Skeletal muscle tissue (tissue), 4 donors: ENCODE measurements around the gene RPS16. TPM values are rescaled to one million over a fixed set of nuclear protein-coding genes. Genes with fewer than 3 reads are reported as not detected.

Experiments
- H3K27ac ChIP-seq: one replicate; pipeline ENCODE4 v1.7.0; 2013; ENCODE audit warnings: mild to moderate bottlenecking, low read depth, low read length, inconsistent platforms
- H3K27me3 ChIP-seq, 3 donors: one replicate each; pipeline ENCODE4 v1.7.0; 2013; ENCODE audit warnings: low read length in 3 of 3; ENCODE audit not compliant: control insufficient read depth in 3 of 3, insufficient read depth in 3 of 3
- H3K36me3 ChIP-seq, 3 donors: one replicate each; pipeline ENCODE4 v1.7.0; 2013; ENCODE audit warnings: low read length in 3 of 3; ENCODE audit not compliant: control insufficient read depth in 3 of 3, insufficient read depth in 3 of 3
- H3K4me1 ChIP-seq, 3 donors: one replicate each; pipeline ENCODE4 v1.7.0; 2013; ENCODE audit warnings: low read length in 3 of 3, mild to moderate bottlenecking in 3 of 3; ENCODE audit not compliant: control insufficient read depth in 3 of 3, insufficient read depth in 3 of 3
- H3K4me3 ChIP-seq, 3 donors: one replicate each; pipeline ENCODE4 v1.7.0; 2013; ENCODE audit warnings: low read length in 3 of 3
- H3K9ac ChIP-seq, 3 donors: one replicate each; pipeline ENCODE4 v1.7.0; 2013; ENCODE audit warnings: low read length in 3 of 3, mild to moderate bottlenecking in 3 of 3, moderate library complexity in 2 of 3, low read depth in 1 of 3
- H3K9me3 ChIP-seq, 3 donors: one replicate each; pipeline ENCODE4 v1.7.0; 2013; ENCODE audit warnings: low read length in 3 of 3; ENCODE audit not compliant: control insufficient read depth in 3 of 3
- total RNA-seq: library from RNA; depleted of rRNA; stranded (reverse); fragments of >200 nt; gene quantifications from one replicate; pipeline ENCODE4 v1.2.3, GENCODE V29; 2014
- donor health status: Osteomylitis.

The RPS16 gene
- total RNA-seq, 1 donor from 2014 or later, result 128 TPM

DNA sequence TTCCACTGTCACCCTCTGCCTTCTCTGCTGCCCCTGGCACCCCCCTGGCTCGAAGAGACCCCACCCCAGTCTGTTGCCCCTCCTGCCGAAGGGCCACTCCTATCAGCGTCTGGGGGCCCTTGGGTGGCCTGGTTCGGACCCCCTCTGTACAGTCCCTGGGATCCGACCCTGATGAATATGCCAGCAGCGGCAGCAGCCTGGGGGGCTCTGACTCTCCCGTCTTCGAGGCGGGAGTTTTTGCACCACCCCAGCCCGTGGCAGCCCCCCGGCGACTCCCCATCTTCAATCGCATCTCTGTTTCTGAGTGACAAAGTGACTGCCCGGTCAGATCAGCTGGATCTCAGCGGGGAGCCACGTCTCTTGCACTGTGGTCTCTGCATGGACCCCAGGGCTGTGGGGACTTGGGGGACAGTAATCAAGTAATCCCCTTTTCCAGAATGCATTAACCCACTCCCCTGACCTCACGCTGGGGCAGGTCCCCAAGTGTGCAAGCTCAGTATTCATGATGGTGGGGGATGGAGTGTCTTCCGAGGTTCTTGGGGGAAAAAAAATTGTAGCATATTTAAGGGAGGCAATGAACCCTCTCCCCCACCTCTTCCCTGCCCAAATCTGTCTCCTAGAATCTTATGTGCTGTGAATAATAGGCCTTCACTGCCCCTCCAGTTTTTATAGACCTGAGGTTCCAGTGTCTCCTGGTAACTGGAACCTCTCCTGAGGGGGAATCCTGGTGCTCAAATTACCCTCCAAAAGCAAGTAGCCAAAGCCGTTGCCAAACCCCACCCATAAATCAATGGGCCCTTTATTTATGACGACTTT, 27.1 kb downstream of the RPS16 start:
- H3K36me3 ChIP-seq, result peaks cover 11 to 13% (median 13%) of the 10 kb centered on the region in 3 donors
- H3K4me1 ChIP-seq, result peaks cover 38 to 50% (median 47%) of the 10 kb centered on the region in 3 donors
- peak overlapping the region; percentile 100 for H3K27ac ChIP-seq
- no peaks in the 10 kb centered on the region for H3K27me3 ChIP-seq
- H3K4me3 ChIP-seq, result peak overlapping the region; percentile 92 to 94 (median 94)
- H3K9ac ChIP-seq, result peak overlapping the region; percentile 84 to 99 (median 93)
- no peaks in the 10 kb centered on the region for H3K9me3 ChIP-seq

DNA sequence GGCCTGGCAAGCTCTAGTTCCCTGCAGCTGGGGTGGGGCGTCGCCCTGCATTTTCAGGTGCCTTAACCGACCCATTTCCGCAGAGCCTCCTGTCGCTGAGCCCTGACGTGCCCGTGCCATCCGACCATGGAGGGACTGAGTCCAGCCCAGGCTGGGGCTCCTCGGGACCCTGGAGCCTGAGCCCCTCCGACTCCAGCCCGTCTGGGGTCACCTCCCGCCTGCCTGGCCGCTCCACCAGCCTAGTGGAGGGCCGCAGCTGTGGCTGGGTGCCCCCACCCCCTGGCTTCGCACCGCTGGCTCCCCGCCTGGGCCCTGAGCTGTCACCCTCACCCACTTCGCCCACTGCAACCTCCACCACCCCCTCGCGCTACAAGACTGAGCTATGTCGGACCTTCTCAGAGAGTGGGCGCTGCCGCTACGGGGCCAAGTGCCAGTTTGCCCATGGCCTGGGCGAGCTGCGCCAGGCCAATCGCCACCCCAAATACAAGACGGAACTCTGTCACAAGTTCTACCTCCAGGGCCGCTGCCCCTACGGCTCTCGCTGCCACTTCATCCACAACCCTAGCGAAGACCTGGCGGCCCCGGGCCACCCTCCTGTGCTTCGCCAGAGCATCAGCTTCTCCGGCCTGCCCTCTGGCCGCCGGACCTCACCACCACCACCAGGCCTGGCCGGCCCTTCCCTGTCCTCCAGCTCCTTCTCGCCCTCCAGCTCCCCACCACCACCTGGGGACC, 27.9 kb downstream of the RPS16 start:
- H3K4me1 ChIP-seq, result peaks cover 38 to 50% (median 47%) of the 10 kb centered on the region in 3 donors
- peak overlapping the region; percentile 92 to 94 (median 94) for H3K4me3 ChIP-seq

DNA sequence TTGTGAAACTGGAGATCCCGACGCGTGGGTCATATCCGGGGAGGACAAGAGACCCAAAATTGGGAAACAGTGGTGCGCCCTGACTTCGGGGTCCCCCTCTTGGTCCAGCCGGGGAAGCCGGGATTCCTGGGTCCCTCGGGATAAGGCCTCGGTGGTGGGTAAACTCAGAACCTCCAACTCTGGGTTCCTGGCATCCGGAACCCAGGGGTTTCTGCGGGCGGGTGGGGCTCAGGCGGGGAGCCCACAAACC, 28.4 kb downstream of the RPS16 start:
- H3K27ac ChIP-seq, result peak overlapping the region; percentile 100
- peak overlapping the region; percentile 84 to 99 (median 93) for H3K9ac ChIP-seq
- no peaks in the 10 kb centered on the region for H3K9me3 ChIP-seq
- H3K36me3 ChIP-seq, result peaks cover 11 to 13% (median 13%) of the 10 kb centered on the region in 3 donors
- no peaks in the 10 kb centered on the region for H3K27me3 ChIP-seq
- peak overlapping the region; percentile 92 to 94 (median 94) for H3K4me3 ChIP-seq
- H3K4me1 ChIP-seq, result peaks cover 40 to 50% (median 49%) of the 10 kb centered on the region in 3 donors

More for the DNA sequence above, 27.9 kb downstream of the RPS16 start:
- Histone ChIP-seq H3K9ac (peak overlapping the region; percentile 84 to 99 (median 93)), H3K27ac (peak overlapping the region; percentile 100), H3K9me3 (no peaks in the 10 kb centered on the region), H3K36me3 (peaks cover 11 to 13% (median 13%) of the 10 kb centered on the region in 3 donors), H3K27me3 (no peaks in the 10 kb centered on the region)

DNA sequence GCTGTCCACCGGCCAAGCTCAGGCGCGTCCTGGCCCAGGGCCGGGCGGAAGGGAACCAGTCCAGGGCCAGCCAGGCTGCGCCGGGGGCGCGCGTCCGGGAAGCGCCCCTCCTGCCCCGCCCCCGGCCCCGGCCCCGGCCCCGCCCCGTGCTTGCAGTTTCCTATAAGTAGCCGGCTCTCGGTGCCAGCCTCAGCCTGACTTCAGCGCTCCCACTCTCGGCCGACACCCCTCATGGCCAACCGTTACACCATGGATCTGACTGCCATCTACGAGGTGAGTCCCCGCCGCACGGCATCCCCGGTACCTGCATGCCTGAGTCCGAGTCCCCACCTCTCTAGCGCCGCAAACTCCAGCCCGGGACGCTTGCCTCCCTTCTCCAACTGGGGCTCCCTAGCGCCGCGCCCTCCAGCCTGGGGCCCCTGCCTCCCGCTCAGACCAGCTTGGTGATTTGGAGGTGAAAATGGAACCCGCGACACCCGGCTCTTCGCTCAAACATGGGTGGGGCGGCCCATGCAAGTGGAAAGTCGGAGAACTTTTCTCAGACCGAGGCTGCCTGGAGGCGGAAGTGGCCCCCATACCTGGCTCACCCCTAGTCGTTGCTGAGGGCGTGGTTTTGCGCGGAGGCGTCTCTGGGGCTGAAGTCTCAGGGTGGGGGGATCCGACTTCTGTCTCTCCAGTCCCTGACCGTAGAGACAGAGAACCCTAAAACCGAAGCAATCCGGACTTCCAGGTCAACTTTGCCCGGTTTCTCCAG, 28.9 kb downstream of the RPS16 start, which contains the start of gene ZFP36:
Gene ZFP36, plus strand, starts transcription at position 192 of the 754 bp plus-strand sequence. Its CDS starts 58 bp downstream, at position 250.
- H3K9me3 ChIP-seq, result no peaks in the 10 kb centered on the region
- peaks cover 11 to 13% (median 13%) of the 10 kb centered on the region in 3 donors for H3K36me3 ChIP-seq
- H3K4me1 ChIP-seq, result peaks cover 43 to 55% (median 54%) of the 10 kb centered on the region in 3 donors
- H3K27me3 ChIP-seq, result no peaks in the 10 kb centered on the region
- H3K4me3 ChIP-seq, result peak within 1 kb of the TSS; percentile 92 to 94 (median 94)
- peak within 1 kb of the TSS; percentile 85 to 99 (median 93) for H3K9ac ChIP-seq
- peak within 1 kb of the TSS; percentile 100 for H3K27ac ChIP-seq

DNA sequence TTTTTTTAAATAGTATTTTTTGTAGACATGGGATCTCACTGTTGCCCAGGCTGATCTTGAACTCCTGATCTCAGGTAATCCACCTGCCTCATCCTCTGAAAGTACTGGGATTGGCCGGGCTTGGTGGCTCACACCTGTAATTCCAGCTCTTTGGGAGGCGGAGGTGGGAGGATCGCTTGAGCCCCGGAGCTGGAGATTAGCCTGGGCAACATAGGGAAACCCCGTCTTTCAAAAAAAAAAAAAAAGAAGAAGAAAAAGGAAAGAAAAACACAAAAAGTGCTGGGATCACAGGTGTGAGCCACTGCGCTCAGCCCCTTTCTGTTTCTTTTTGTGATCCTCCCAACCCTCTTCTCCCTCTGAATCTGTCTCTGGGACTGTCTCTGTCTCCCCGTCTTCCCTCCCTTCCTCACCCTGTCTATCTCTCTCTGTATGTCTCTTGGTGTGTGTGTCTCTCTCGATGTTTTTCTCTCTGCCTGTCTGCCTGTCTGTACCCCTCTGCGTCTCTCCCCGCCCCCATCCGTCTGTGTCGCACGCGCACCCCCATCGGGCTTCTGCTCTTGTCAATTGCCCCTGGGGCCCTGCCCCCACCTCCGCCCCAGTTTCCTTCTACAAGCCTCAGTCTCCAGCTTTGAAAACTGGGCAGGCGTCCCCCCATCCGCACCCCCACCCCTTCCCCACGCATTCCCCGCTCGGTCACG, 29.6 kb downstream of the RPS16 start:
- Histone ChIP-seq H3K4me1 (peaks cover 40 to 54% (median 53%) of the 10 kb centered on the region in 3 donors), H3K9ac (peak overlapping the region; percentile 80 to 89 (median 85)), H3K4me3 (peak overlapping the region; percentile 69 to 94 (median 70)), H3K36me3 (peaks cover 11 to 13% (median 13%) of the 10 kb centered on the region in 3 donors), H3K27ac (peak overlapping the region; percentile 100), H3K9me3 (no peaks in the 10 kb centered on the region), H3K27me3 (no peaks in the 10 kb centered on the region)

DNA sequence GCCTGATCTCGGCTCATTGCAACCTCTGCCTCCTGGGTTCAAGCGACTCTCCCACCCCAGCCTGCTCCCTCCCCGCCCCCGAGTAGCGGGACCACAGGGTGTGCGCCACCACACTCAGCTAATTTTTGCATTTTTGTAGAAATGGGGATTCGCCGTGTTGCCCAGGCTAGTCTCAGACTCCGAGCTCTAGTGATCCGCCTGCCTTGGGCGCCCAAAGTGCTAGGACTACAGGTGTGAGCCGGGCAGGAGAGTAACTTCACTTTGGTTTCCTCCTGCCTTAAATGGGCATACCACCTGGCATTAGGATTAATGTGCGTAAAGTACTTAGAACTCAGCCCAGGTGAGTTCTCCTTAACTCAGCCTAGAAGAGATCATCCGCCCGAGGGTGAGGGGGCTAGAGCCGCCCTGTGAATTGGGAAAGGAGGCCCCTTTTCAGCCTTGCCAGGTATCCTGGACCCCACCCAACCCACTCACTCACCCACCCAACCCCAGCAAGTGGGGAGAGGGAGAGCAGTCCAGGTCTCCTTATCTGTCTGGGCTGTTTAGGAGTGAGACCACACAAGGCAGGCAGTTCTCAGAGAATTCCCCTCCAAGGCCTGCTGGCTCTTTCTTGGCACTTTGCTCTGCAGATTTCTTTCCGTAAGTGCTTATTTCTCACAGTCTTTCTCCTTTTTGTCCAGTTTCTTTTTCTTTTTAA, 30.3 kb downstream of the RPS16 start:
- Histone ChIP-seq H3K4me1 (peaks cover 33 to 50% (median 46%) of the 10 kb centered on the region in 3 donors), H3K9me3 (no peaks in the 10 kb centered on the region), H3K9ac (peak overlapping the region in 2 of 3 donors; percentile 33 to 89), H3K4me3 (peak overlapping the region in 1 of 3 donors; percentile 69), H3K27ac (peak overlapping the region; percentile 100), H3K27me3 (no peaks in the 10 kb centered on the region), H3K36me3 (peaks cover 11 to 13% (median 13%) of the 10 kb centered on the region in 3 donors)

DNA sequence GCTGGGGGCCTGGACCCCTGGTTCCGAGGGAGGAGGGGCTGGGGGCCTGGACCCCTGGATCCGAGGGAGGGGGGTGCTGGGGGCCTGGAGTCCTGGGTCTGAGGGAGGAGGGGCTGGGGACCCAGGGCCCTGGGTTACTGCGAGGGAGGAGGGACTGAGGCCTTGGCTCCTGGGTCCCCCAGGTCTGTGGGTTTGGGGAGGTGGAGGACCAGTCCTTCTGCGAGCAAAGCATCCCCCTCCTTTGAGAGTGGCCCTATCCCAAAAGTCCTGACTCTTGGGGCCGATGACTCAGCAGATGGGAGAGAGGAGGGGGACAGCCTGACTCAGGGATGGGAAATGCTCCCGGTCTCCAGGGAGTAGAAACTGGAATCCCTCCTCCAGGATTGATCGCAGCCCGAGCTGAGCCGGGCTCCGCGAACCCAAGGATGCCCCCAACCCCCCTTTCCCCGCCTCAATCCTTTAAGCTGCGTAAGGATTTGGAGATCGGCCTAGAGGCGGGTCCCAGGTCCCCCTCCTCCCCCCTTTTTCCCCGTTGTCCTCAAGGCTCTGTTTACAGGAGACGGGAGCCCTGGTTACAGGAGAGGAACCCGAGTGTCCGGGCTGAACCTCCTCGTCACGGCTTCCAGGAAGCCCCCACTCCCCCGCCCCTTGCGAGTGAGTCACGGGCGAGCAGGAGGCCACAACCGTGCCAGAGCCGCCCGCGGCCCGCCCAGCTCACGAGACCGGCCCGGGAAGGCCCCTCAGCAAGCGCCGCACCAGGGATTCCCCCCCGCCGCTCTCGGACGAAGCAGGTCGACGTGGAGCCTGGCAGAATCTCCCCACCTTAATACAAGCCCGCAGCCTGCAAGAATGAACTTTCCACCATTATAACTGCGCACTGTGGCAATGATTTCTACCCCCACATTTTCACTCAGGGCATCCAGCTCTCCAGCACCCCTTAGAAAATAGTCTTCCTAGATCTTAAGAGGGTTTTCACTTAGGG, 32.1 kb downstream of the RPS16 start:
- Histone ChIP-seq H3K27me3 (no peaks in the 10 kb centered on the region), H3K4me1 (peaks cover 26 to 43% (median 34%) of the 10 kb centered on the region in 3 donors), H3K36me3 (peaks cover 9 to 12% (median 11%) of the 10 kb centered on the region in 3 donors), H3K27ac (peak overlapping the region; percentile 100), H3K9me3 (no peaks in the 10 kb centered on the region), H3K4me3 (peak overlapping the region; percentile 70 to 78 (median 77)), H3K9ac (peak overlapping the region; percentile 93 to 97 (median 95))
